HEK293 (cell line): ENCODE results near the gene PPM1G.
A peak's percentile ranks its signal among the peaks of the same experiment; 100 is the strongest.

ENCODE experiments used
- AEBP2 ChIP-seq: fragments of 450-650 bp; formaldehyde crosslinking; IDR thresholded peaks from 2 replicates; pipeline ENCODE4 v1.5.1; 2016; ENCODE audit warnings: missing biosample characterization, missing genetic modification characterization, borderline replicate concordance
- ZBTB17 ChIP-seq: fragments of 450-650 bp; formaldehyde crosslinking; IDR thresholded peaks from 2 replicates; pipeline ENCODE4 v1.5.1; 2016; ENCODE audit warnings: missing biosample characterization, missing genetic modification characterization
- ZEB2 ChIP-seq: fragments of 450-650 bp; formaldehyde crosslinking; IDR thresholded peaks from 2 replicates; pipeline ENCODE4 v1.5.1; 2016; ENCODE audit warnings: missing biosample characterization, missing genetic modification characterization
- ZNF274 ChIP-seq, 2 experiments: fragments of 200-500 bp in 1 of 2; fragments of 450-650 bp in 1 of 2; sonication (Bioruptor generic) in 1 of 2; formaldehyde crosslinking in 1 of 2; IDR thresholded peaks; 2 replicates each; pipeline versions ENCODE4 v1.5.1 to v1.6.1; 2014 to 2016; ENCODE audit warnings: borderline replicate concordance in 1 of 2, inconsistent platforms in 1 of 2, low read length in 1 of 2, missing biosample characterization in 1 of 2, missing genetic modification characterization in 1 of 2
- ZNF366 ChIP-seq: fragments of 450-650 bp; formaldehyde crosslinking; conservative IDR thresholded peaks from 2 replicates; pipeline ENCODE4 v1.5.1; 2016; ENCODE audit warnings: missing biosample characterization, missing genetic modification characterization
- ZNF37A ChIP-seq: fragments of 450-650 bp; IDR thresholded peaks from 2 replicates; pipeline ENCODE4 v1.5.1; 2018; ENCODE audit warnings: missing biosample characterization, missing genetic modification characterization
- ZNF416 ChIP-seq: fragments of 450-650 bp; formaldehyde crosslinking; IDR thresholded peaks from 2 replicates; pipeline ENCODE4 v1.5.1; 2016; ENCODE audit warnings: missing biosample characterization, missing genetic modification characterization
- ZNF433 ChIP-seq: fragments of 450-650 bp; formaldehyde crosslinking; IDR thresholded peaks from 2 replicates; pipeline ENCODE4 v1.5.1; 2016; ENCODE audit warnings: missing biosample characterization, missing genetic modification characterization, low read depth
- ZNF473 ChIP-seq: fragments of 450-650 bp; formaldehyde crosslinking; IDR thresholded peaks from 2 replicates; pipeline ENCODE4 v1.5.1; 2017; ENCODE audit warnings: missing biosample characterization, missing genetic modification characterization
- TF ChIP-seq, protein P1 (sequence below): fragments of 450-650 bp; formaldehyde crosslinking; conservative IDR thresholded peaks from 2 replicates; pipeline ENCODE4 v1.5.1; 2016; ENCODE audit warnings: low read depth, missing biosample characterization, missing genetic modification characterization
- TF ChIP-seq, protein P2 (sequence below): fragments of 450-650 bp; formaldehyde crosslinking; IDR thresholded peaks from 2 replicates; pipeline ENCODE4 v1.5.1; 2016; ENCODE audit warnings: missing biosample characterization, missing genetic modification characterization
- TF ChIP-seq, protein P3 (sequence below): fragments of 450-650 bp; formaldehyde crosslinking; IDR thresholded peaks from 2 replicates; pipeline ENCODE4 v1.5.1; 2016; ENCODE audit warnings: missing biosample characterization, missing genetic modification characterization, low read depth
- TF ChIP-seq, protein P4 (sequence below): fragments of 450-650 bp; formaldehyde crosslinking; IDR thresholded peaks from 2 replicates; pipeline ENCODE4 v1.5.1; 2016; ENCODE audit warnings: missing biosample characterization, missing genetic modification characterization

GRCh38 chr2:27408601-27409320 is 630 bp downstream of the PPM1G start:
- TF ChIP-seq, protein P1, sequence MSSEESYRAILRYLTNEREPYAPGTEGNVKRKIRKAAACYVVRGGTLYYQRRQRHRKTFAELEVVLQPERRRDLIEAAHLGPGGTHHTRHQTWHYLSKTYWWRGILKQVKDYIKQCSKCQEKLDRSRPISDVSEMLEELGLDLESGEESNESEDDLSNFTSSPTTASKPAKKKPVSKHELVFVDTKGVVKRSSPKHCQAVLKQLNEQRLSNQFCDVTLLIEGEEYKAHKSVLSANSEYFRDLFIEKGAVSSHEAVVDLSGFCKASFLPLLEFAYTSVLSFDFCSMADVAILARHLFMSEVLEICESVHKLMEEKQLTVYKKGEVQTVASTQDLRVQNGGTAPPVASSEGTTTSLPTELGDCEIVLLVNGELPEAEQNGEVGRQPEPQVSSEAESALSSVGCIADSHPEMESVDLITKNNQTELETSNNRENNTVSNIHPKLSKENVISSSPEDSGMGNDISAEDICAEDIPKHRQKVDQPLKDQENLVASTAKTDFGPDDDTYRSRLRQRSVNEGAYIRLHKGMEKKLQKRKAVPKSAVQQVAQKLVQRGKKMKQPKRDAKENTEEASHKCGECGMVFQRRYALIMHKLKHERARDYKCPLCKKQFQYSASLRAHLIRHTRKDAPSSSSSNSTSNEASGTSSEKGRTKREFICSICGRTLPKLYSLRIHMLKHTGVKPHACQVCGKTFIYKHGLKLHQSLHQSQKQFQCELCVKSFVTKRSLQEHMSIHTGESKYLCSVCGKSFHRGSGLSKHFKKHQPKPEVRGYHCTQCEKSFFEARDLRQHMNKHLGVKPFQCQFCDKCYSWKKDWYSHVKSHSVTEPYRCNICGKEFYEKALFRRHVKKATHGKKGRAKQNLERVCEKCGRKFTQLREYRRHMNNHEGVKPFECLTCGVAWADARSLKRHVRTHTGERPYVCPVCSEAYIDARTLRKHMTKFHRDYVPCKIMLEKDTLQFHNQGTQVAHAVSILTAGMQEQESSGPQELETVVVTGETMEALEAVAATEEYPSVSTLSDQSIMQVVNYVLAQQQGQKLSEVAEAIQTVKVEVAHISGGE, result no peak
- TF ChIP-seq AEBP2 (tag by site-specific recombination) (no peak), ZNF366 (tag by site-specific recombination) (no peak), ZNF473 (tag by site-specific recombination) (no peak), ZEB2 (no peak), ZNF37A (tag by site-specific recombination) (no peak), ZBTB17 (tag by site-specific recombination) (no peak), ZNF433 (no peak), ZNF274 (IDR thresholded peaks at IDR 0.05; ENCODE audit: low read length) (no peak), ZNF274 (tag by site-specific recombination; IDR thresholded peaks at IDR 0.05; ENCODE audit: borderline replicate concordance) (no peak), ZNF416 (no peak)
- TF ChIP-seq, protein P2, sequence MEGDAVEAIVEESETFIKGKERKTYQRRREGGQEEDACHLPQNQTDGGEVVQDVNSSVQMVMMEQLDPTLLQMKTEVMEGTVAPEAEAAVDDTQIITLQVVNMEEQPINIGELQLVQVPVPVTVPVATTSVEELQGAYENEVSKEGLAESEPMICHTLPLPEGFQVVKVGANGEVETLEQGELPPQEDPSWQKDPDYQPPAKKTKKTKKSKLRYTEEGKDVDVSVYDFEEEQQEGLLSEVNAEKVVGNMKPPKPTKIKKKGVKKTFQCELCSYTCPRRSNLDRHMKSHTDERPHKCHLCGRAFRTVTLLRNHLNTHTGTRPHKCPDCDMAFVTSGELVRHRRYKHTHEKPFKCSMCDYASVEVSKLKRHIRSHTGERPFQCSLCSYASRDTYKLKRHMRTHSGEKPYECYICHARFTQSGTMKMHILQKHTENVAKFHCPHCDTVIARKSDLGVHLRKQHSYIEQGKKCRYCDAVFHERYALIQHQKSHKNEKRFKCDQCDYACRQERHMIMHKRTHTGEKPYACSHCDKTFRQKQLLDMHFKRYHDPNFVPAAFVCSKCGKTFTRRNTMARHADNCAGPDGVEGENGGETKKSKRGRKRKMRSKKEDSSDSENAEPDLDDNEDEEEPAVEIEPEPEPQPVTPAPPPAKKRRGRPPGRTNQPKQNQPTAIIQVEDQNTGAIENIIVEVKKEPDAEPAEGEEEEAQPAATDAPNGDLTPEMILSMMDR, result peak; percentile 44; the same call in 1 of the 2 replicates
- TF ChIP-seq, protein P3, sequence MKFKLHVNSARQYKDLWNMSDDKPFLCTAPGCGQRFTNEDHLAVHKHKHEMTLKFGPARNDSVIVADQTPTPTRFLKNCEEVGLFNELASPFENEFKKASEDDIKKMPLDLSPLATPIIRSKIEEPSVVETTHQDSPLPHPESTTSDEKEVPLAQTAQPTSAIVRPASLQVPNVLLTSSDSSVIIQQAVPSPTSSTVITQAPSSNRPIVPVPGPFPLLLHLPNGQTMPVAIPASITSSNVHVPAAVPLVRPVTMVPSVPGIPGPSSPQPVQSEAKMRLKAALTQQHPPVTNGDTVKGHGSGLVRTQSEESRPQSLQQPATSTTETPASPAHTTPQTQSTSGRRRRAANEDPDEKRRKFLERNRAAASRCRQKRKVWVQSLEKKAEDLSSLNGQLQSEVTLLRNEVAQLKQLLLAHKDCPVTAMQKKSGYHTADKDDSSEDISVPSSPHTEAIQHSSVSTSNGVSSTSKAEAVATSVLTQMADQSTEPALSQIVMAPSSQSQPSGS (tag by site-specific recombination), result no peak
- TF ChIP-seq, protein P4, sequence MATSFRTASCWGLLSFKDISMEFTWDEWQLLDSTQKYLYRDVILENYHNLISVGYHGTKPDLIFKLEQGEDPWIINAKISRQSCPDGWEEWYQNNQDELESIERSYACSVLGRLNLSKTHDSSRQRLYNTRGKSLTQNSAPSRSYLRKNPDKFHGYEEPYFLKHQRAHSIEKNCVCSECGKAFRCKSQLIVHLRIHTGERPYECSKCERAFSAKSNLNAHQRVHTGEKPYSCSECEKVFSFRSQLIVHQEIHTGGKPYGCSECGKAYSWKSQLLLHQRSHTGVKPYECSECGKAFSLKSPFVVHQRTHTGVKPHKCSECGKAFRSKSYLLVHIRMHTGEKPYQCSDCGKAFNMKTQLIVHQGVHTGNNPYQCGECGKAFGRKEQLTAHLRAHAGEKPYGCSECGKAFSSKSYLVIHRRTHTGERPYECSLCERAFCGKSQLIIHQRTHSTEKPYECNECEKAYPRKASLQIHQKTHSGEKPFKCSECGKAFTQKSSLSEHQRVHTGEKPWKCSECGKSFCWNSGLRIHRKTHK (tag by site-specific recombination), result no peak
